NCI-H524 (cell line): Measurements from ENCODE around the gene HTR7.

Experiments
- DNase-seq, 2 experiments: peaks; one replicate each; lab custom pipeline; 2025; lab: John Stamatoyannopoulos, UW

HTR7 gene

DNA sequence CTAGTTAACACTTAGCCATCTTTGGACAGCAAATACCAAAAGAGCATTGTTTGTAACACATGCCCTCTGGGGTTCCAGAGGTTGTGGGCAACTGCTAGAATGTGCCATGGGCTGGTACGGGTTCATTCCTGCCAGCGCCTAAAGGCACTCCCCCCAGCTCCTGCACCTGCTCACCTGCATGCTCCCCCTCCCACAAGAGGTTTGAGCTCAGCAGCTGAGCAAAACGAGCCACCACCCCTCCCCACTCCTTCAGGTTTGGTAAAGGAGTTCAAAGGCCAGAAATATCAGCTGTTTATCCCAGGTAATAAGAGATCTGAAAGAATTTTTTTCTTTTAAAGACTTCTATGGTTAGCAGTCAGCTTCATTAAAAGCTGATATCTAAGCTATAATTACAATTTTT is 53.5 kb downstream of the HTR7 start:
- DNase-seq = no peak

DNA sequence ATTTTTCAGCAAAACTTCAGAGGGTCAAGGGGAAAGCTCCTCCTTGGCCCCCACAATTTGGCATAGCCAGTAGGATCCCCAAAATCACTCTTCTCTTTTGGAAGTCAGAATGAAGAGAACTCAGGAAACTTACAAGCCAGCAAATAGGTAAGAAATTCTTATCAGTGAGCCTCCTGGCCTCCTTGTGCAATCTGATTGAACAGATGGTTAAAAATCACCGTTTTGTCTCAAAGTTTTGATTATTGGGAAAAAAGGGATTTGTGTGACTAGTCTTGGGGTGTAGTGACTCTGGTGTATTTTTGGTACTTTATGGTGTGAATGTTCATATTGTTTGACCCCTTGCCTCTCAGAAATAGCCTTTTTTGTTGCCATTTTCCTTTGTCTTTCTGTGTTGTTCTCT is 56.2 kb downstream of the HTR7 start:
- no peak for DNase-seq

GRCh38 chr10:90800232-90800796 is 57.5 kb downstream of the HTR7 start:
- no peak for DNase-seq

DNA sequence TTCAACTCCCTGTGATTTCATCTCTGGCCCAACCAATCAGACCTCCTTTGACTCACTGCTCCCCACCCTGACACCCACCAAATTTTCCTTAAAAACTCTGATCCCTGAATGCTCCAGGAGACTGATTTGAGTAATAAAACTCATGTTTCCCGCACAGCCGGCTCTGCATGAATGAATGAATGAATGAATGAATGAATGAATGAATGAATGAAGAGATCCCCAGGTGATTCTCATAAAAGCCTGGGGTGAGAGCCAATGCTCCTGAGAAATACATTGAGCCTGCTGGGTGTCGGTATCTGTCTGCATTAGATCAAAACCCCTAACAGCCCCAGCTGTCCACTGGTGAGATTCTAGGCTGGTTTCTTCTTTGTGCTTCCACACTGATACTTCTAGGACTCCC is 58.7 kb downstream of the HTR7 start:
- DNase-seq = no peak

GRCh38 chr10:90798482-90798881 is 59.4 kb downstream of the HTR7 start:
- no peak for DNase-seq

DNA sequence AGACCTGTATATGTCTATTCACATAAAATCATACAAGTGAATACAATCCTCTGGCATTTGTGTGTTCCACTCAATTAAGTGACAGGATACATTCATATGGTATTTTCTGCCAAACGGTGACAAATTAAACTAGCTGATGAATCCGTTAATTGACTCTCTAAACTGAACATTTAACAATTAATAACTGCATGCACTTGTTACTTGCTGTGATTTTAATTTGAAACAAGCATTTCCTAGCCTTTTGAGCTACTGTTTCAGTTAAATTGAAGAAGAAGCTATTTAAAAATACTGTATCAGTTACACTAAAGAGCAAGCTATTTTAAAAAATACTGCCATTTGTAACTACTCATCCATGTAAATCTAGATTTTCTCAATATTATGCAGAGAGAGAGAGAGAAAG is 67.4 kb downstream of the HTR7 start:
- no peak for DNase-seq

DNA sequence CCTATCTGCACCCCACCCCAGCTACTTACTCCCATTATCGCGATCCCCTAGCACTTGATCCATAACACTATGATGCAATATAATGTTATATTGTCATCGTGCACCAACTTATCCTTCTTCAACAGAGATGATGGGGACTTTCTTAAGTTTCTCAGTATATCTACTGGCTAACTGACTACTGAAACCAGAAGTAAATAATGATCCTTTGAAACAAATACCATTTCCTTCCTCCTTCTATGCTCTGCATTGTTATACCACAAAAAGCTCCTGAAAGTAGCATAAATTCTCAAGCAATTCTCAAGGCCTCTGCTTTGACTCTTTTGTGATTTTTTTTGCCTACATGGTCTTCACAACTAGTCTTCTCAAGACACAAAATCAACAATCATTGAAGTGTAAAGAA is 68.9 kb downstream of the HTR7 start:
- no peak for DNase-seq

DNA sequence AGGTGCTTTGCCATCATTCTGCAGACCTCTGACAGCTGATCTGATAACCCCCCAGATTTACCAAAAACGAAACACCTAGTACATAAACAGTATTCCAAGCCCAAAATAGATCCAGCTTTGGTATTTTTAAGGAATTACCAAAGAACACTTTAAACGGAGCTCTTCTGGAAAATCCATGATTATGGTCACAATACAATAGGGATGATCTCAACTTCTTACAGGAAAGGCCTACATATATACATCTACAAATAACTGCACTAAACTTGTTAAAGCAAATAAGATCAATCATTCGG is 69.7 kb downstream of the HTR7 start:
- no peak for DNase-seq

DNA sequence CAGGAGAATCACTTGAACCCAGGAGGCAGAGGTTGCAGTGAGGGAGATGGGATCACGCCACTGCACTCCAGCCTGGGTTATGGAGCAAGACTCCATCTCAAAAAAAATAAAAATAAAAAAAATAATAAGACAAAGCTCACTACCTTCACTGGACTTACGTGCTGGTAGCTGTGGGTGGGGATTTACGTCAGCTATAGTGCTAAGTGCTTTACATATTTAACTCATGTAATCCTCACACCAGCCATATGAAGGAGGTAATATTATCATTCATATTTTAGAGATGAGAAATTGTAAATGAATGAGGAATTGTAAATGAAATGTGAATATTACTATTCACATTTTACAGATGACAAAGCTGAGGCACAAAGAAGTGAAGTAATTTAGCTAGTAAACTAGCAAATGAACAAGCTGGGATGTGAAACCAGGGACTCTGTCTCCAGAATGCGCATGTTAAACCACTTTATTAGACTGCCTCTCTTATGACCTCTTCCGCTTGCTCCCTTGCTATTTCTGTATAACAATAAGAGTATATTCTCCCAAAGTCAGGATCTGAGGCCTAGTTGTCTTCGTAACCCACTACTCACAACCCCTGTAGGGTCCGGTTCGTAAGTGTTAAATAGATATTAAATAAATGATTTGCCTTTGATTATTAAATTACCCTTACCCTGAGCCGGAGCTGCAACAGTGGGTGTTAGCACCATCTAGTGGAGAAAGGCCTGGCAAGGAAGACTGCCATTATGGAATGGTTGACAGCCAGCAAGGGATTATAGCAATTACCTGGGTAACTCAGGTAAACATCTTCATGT is 70.2 kb downstream of the HTR7 start:
- peak in 1 of 2 experiments; percentile 19 for DNase-seq

DNA sequence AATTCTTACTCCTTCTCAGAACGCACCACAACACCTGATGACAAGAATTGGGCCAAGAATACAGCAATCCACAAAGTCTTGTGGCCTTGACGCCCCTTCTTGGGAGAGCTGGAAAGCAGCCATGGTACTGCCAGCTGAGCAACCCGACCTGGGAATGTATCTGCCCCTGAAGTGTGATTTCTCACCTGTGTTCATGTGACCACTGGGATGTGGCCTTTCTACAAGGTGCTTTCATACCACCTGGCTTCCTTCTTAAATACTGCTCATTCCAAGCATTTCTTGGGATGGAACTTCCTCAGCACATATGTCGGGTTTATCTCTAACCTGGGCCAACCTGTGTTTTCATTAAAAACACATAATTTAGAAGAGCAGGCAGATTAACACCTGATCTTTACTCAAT is 72.1 kb downstream of the HTR7 start:
- DNase-seq = no peak

DNA sequence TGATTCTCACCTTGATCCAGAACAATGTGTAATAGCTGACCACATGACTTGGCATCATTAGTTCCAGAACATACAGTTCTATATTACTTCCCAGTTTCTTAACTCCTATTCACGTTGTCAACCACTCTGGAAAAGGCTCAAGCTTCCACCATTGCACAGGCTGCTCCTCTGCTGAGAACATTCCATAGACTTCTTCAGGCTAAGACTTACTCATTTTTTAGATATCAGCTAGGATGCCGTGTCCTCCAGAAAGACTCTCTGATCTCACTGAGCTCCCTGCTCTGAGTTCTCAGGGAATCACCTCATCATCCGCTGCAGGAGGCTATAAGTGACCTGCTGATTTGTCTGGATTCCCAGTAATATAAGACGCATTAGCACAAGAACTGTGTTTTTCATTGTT is 73.1 kb downstream of the HTR7 start:
- DNase-seq = no peak

GRCh38 chr10:90780488-90780887 is 77.4 kb downstream of the HTR7 start:
- DNase-seq = no peak

DNA sequence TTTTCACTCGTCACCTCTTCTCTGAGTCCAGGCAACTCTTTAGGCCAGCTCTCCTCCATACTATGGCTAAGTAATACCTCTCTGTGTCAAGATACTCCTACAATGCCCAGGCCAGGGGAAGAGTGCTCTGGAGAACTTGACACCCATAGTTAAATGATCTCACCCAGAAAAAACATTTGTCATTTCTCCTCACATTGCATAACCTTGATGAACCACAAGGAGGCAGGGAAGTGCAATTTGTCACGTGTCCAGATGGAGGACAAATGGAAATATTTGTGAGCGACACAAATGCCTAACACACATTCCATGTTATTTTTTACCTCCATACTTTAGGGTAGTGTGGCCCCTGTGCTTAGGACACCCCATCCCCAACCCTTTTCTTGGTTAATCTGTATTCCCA is 78.3 kb downstream of the HTR7 start:
- no peak for DNase-seq

- no peak for DNase-seq
Measured at GRCh38 chr10:90777621-90778020, 80.2 kb downstream of the HTR7 start.

DNA sequence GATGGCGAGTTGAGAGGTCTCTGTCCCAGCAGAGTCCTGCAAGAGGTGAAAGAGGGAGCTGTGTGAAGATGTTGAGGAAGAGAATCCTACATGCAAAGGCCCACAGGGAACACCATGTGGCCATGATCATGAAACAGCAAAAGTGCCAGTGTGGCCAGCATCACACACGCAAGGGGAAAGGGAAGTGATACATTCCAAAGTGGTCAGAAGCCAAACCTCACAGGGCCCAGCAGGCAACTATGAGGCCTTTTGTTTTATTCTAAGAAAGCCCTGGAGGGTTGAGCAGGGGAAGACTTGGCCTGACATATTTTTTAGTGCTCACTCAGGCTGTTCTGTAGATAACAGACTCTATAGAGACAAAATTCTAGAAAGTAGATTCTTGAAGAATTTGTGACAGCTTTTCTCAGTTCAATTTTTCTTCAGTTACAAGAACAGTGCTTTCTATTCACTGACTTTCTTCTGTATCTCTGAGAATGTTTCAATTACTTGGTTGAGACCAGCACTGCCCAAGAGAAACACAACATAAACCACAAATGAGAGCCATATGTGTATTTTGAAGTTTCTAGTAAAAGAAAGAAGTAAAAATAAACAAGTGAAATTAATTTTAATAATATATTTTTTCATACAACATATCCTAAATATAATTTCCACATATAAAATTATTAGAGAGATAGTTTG is 82.3 kb downstream of the HTR7 start:
- DNase-seq = no peak

- no peak for DNase-seq
Measured at GRCh38 chr10:90769946-90770841, 87.6 kb downstream of the HTR7 start.

GRCh38 chr10:90751107-90751997 is 106.5 kb downstream of the HTR7 start:
- peak in 1 of 2 experiments; percentile 12 for DNase-seq

- DNase-seq = no peak
Measured at GRCh38 chr10:90746829-90747228, 111.0 kb downstream of the HTR7 start.

- DNase-seq = no peak
Measured at GRCh38 chr10:90745565-90745964, 112.3 kb downstream of the HTR7 start.

GRCh38 chr10:90743291-90743690 is 114.5 kb downstream of the HTR7 start:
- DNase-seq = no peak

DNA sequence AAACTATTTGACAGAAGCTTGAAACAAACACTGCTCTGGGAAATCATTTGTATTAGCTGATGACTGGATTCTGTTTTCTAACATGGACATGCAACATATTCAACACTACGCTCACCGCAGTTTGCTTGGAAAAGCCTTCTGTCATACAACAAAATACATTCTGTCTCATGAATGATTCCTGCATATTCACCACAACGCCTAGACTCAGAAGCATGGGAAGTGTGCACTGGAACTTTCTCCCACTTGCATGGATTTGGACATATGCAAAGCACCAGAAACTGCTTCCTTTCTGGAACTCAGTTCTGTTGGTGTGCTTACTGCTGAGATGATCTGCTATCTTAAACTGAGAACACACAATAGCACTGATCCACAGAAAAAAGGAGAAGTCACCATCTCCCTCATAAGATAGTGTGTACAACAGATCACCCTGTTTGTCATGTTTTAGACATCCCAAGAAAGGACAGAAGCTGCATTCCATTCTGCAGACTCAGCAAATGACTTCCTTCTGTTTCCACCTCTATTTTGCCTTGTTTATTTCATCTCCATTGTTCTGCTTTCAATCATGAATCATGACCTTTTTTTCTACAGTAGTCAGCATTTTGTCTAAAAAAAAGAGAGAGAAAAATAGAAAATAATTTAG is 115.8 kb downstream of the HTR7 start:
- DNase-seq = no peak
